Parathyroid adenoma (tissue), 2 donors: ENCODE measurements around the gene SDE2.
"Not testable (repeated sequence)": the region's sequence is repeated elsewhere in the genome, so short reads cannot be mapped to it uniquely, and the experiment has no call there.

Experiments
- H2AFZ ChIP-seq: fragments of 300-600 bp; sonication (generic); one replicate; pipeline ENCODE4 v1.7.0; 2017; ENCODE audit warnings: antibody characterized with exemption, mild to moderate bottlenecking
- H3K27ac ChIP-seq: fragments of 300-600 bp; sonication (generic); one replicate; pipeline ENCODE4 v1.7.0; 2017
- H3K27me3 ChIP-seq: fragments of 300-600 bp; sonication (generic); one replicate; pipeline ENCODE4 v1.7.0; 2017; ENCODE audit warnings: low read length; ENCODE audit not compliant: control insufficient read depth, insufficient read depth
- H3K36me3 ChIP-seq: fragments of 300-600 bp; sonication (generic); one replicate; pipeline ENCODE4 v1.7.0; 2017; ENCODE audit warnings: low read length; ENCODE audit not compliant: control insufficient read depth, insufficient read depth
- H3K4me1 ChIP-seq: fragments of 300-600 bp; sonication (generic); one replicate; pipeline ENCODE4 v1.7.0; 2017; ENCODE audit warnings: control low read depth
- H3K4me2 ChIP-seq: fragments of 300-600 bp; sonication (generic); one replicate; pipeline ENCODE4 v1.7.0; 2017; ENCODE audit warnings: low read length
- H3K4me3 ChIP-seq: fragments of 300-600 bp; sonication (generic); one replicate; pipeline ENCODE4 v1.7.0; 2017; ENCODE audit warnings: low read depth, low read length
- H3K79me2 ChIP-seq: fragments of 300-600 bp; sonication (generic); one replicate; pipeline ENCODE4 v1.7.0; 2017; ENCODE audit warnings: control low read depth
- H3K9ac ChIP-seq: fragments of 300-600 bp; sonication (generic); one replicate; pipeline ENCODE4 v1.7.0; 2017; ENCODE audit warnings: mild to moderate bottlenecking
- H3K9me3 ChIP-seq: fragments of 300-600 bp; sonication (generic); one replicate; pipeline ENCODE4 v1.7.0; 2017; ENCODE audit warnings: low read length; ENCODE audit not compliant: control insufficient read depth
- TF ChIP-seq, protein P1 (sequence below): fragments of 300-600 bp; sonication (generic); IDR thresholded peaks from one replicate; pipeline ENCODE4 v1.7.0; 2017; ENCODE audit warnings: antibody characterized with exemption, mild to moderate bottlenecking
- donor health status: primary hyperparathyroidism.

SDE2 gene

DNA sequence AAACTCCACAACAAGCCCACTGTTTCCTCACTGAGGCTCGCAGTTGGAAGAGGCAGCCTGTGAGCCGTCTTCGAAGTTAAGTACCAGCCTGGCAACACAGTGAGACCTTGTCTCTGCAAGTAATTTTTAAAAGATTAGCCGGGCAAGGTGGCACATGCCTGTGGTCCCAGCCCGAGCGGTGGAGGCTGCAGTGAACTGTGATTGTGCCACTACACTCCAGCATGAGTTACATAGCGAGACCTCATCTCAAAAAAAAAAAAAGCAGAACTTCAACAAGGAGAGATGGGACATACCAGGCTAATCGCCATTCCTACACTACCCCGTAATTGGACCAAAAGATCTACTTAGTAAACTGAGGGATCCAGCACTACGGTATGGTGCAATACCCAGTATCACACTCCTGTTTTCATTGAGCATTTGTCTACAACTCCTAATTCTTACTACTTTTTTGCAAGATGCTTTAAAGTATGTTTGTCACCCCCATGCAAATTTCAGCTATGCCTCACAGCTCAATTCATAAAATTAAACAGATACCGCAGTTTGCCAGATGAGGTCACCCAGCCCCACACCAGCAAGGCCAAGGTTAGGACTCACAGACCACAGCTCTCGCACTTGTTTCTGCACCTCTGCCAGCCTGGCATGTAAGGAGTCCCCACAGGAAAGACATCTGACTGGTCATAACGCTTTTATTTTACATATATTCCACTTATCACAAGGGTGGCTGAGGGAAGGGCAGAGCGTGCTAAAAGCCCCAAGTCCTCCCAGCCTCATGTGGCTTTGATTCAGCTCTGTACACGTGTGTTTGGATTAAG is 21.0 kb downstream of the SDE2 start:
- Histone ChIP-seq H3K4me2 (no peak overlapping the region), H3K27ac (no peak overlapping the region), H2AFZ (no peak overlapping the region), H3K9ac (no peak overlapping the region), H3K4me1 (no peaks in the 10 kb centered on the region), H3K9me3 (no peaks in the 10 kb centered on the region), H3K36me3 (no peaks in the 10 kb centered on the region), H3K79me2 (no peaks in the 10 kb centered on the region), H3K4me3 (no peak overlapping the region), H3K27me3 (no peaks in the 10 kb centered on the region)
- TF ChIP-seq, protein P1, sequence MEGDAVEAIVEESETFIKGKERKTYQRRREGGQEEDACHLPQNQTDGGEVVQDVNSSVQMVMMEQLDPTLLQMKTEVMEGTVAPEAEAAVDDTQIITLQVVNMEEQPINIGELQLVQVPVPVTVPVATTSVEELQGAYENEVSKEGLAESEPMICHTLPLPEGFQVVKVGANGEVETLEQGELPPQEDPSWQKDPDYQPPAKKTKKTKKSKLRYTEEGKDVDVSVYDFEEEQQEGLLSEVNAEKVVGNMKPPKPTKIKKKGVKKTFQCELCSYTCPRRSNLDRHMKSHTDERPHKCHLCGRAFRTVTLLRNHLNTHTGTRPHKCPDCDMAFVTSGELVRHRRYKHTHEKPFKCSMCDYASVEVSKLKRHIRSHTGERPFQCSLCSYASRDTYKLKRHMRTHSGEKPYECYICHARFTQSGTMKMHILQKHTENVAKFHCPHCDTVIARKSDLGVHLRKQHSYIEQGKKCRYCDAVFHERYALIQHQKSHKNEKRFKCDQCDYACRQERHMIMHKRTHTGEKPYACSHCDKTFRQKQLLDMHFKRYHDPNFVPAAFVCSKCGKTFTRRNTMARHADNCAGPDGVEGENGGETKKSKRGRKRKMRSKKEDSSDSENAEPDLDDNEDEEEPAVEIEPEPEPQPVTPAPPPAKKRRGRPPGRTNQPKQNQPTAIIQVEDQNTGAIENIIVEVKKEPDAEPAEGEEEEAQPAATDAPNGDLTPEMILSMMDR: no peak

DNA sequence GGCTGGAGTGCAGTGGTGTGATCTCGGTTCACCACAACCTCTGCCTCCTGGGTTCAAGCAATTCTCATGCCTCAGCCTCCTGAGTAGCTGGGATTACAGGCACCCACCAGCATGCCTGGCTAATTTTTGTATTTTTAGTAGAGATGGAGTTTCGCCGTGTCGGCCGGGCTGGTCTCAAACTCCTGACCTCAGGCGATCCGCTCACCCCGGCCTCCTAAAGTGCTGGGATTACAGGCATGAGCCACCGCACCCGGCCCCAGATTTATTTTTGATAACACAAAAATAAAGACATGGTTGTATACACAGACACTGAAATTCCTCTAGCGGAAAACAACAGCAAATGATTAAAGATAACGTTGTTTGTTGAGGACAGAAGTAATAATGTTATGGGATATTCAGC is 24.0 kb downstream of the SDE2 start:
- not testable (repeated sequence) for H3K9me3 ChIP-seq, H3K36me3 ChIP-seq, H3K4me2 ChIP-seq

DNA sequence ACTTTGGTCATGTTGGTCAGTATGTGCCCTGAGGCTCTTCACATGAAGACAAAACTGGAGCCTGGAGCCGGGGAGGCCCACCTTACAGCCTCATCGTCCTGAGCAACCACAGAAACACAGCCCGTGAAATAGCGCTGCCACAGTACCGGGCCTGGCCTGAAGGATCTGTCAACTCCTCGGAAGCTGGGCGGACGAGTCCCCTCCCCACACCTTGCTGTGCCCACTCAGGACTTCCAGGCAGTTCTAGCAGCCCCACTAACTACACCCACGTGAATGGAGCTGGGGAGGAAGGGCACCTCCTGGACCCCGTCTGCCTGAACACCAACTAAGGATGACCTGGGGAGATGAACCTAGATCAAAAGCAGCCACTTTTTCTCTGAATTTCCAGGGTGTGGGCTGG is 24.7 kb downstream of the SDE2 start:
- H3K36me3 ChIP-seq: no peaks in the 10 kb centered on the region

More for the DNA sequence above, 24.0 kb downstream of the SDE2 start:
- not testable (repeated sequence) for H3K4me1 ChIP-seq, H3K4me3 ChIP-seq, H3K27ac ChIP-seq, H3K79me2 ChIP-seq, H3K27me3 ChIP-seq, H2AFZ ChIP-seq, H3K9ac ChIP-seq

DNA sequence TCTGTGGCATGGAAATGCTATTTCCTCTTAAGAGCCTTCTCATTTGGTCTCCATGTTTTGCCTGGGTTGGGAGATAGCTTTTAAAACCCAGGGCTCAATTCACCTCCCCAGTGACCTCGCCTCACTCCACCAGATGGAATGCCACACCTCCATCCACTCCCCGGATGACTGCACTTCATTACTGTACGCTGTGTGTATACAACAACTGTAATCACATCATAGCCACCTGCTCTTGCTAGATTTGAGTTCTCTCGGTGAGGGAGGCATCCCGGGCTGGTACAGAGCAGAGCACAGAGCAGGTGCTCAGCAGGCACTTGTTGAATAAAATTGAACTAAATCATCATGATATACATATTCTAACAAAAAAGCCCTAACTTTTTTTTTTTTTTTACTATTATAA is 26.0 kb downstream of the SDE2 start:
- H2AFZ ChIP-seq: no peak overlapping the region
- no peak overlapping the region for H3K9ac ChIP-seq

More for the DNA sequence above, 24.7 kb downstream of the SDE2 start:
- Histone ChIP-seq H3K4me2 (no peak overlapping the region), H2AFZ (no peak overlapping the region), H3K4me1 (no peaks in the 10 kb centered on the region), H3K27me3 (no peaks in the 10 kb centered on the region), H3K79me2 (no peaks in the 10 kb centered on the region), H3K4me3 (no peak overlapping the region), H3K27ac (no peak overlapping the region), H3K9me3 (no peaks in the 10 kb centered on the region), H3K9ac (no peak overlapping the region)
- TF ChIP-seq, protein P1: no peak

DNA sequence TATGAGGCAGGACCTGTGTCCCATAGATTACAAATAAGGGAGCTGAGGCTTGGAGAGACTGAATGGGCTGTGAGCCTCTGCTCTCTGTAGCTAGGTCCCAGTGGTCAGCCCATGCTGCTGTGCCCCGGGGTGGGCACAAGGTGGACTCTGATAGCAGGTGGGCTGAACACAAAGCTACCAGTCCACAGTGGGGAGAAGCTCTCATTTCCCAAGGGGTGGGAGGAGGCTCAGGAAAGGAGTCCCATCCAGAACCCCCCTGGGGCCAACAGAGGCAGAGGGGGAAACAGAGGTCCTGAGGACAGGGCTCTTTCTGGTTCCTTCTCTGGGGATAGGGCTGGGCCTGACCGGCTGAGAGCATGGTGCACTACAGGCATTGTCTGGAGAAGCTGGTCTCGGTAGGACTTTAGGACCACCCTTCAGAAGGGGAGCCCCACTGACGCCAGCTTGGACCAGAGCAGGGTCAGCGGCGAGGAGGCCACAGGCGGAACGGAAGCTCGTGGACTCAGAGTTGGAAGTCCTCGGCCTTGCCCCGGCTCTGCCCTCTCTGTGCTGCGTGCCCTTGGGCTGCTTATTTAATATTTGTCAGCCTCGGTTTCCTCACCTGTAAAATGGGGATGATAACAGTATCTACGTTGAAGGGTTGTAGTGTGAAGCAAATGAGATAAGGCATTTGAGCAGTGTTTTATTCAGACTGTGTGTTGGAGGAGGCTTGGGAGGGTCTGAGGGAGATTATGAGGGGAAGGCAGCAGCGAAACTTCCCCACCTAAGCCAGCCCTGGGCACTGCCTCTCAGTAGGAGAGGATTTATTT is 26.6 kb downstream of the SDE2 start:
- no peak overlapping the region for H2AFZ ChIP-seq
- H3K4me3 ChIP-seq: no peak overlapping the region
- H3K9ac ChIP-seq: no peak overlapping the region
- H3K79me2 ChIP-seq: no peaks in the 10 kb centered on the region
- H3K36me3 ChIP-seq: no peaks in the 10 kb centered on the region
- no peak overlapping the region for H3K27ac ChIP-seq
- no peaks in the 10 kb centered on the region for H3K4me1 ChIP-seq
- H3K9me3 ChIP-seq: no peaks in the 10 kb centered on the region
- TF ChIP-seq, protein P1: no peak
- no peaks in the 10 kb centered on the region for H3K27me3 ChIP-seq
- no peak overlapping the region for H3K4me2 ChIP-seq

More for the DNA sequence above, 26.0 kb downstream of the SDE2 start:
- no peaks in the 10 kb centered on the region for H3K79me2 ChIP-seq
- no peak overlapping the region for H3K27ac ChIP-seq
- H3K9me3 ChIP-seq: no peaks in the 10 kb centered on the region
- no peaks in the 10 kb centered on the region for H3K36me3 ChIP-seq
- no peaks in the 10 kb centered on the region for H3K27me3 ChIP-seq
- no peaks in the 10 kb centered on the region for H3K4me1 ChIP-seq
- no peak overlapping the region for H3K4me2 ChIP-seq
- TF ChIP-seq, protein P1: no peak
- no peak overlapping the region for H3K4me3 ChIP-seq

DNA sequence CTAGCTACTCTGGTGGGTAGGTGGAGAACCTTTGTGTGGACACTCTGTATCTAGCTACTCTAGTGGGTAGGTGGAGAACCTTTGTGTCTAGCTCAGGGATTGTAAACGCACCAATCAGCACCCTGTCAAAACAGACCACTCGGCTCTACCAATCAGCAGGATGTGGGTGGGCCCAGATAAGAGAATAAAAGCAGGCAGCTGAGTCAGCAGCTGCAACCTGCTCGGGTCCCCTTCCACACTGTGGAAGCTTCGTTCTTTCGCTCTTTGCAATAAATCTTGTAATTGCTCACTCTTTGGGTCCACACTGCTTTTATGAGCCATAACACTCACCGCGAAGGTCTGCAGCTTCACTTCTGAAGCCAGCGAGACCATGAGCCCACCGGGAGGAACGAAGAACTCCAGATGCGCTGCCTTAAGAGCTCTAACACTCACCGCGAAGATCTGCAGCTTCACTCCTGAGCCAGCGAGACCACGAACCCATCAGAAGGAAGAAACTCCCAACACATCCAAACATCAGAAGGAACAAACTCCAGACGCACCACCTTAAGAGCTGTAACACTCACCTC is 28.5 kb downstream of the SDE2 start:
- not testable (repeated sequence) for H3K4me3 ChIP-seq, H3K9me3 ChIP-seq, H3K27me3 ChIP-seq, H3K4me1 ChIP-seq, H3K27ac ChIP-seq, H3K79me2 ChIP-seq, H3K9ac ChIP-seq, H2AFZ ChIP-seq, H3K4me2 ChIP-seq, H3K36me3 ChIP-seq

DNA sequence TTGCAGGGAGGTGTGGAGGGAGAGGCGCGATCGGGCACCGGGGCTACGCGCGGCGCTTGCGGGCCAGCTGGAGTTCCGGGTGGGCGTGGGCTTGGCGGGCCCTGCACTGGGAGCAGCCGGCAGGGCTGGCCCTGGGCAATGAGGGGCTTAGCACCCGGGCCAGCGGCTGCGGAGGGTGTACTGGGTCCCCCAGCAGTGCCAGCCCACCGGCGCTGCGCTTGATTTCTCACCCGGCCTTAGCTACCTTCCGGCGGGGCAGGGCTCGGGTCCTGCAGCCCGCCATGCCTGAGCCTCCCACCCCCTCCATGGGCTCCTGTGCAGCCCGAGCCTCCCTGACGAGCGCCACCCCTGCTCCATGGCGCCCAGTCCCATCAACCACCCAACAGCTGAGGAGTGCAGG is 29.4 kb downstream of the SDE2 start:
- not testable (repeated sequence) for H3K4me2 ChIP-seq, H3K9ac ChIP-seq, H3K4me1 ChIP-seq, H3K27me3 ChIP-seq, H3K36me3 ChIP-seq, H2AFZ ChIP-seq, H3K79me2 ChIP-seq, H3K9me3 ChIP-seq, H3K27ac ChIP-seq, H3K4me3 ChIP-seq
